Activated CD4-positive, alpha-beta T cell treated with anti-CD3 and anti-CD28 coated beads for 4 hours (primary cell): ENCODE results near the gene CC2D1A.
A peak's percentile ranks its signal among the peaks of the same experiment; 100 is the strongest.

Experiments
- DNase-seq, 2 donors: peaks; one replicate each; pipeline ENCODE4 v3.0.0-alpha.2; 2020

The CC2D1A gene

DNA sequence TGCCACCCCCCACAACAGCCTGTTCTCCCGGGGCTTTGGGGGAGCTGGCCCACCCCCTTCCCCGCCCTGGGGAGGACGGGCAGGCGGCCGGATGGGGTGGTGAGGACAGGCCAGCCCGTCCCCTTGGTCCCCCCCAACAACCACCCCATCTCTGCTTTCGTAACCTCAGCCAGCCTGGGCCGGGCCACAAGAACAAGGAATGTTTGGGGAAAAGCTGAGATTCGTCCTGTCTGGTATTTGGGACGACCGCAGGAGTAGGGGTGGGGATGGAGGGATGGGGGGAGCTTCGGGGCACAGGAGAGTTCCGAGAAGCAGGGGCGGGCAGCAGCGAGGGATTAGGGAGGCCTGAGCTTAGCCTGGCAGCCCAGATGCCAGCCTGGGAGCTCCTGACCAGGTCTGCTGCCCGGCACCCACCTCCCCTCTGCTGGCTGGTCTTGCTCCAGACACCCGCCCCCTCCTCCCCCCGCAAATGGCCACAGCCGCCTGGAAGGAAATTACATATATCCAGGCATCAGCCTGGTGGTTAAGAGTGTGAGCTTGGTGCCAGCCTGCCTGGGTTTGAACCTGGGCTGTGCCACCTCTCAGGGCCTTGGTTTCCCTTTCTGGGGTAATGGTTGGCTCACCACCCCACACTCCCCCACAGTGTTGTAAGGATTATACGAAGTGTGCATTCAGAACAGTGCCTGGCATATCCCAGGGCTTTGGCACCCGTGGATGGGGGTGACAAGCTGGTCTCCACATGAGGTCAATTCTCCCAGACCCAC lies 32.5 kb downstream of the CC2D1A start, which contains the start of gene PODNL1:
Gene PODNL1 (minus strand): TSS at position 117 of the 764 bp plus-strand sequence. CDS start 236 bp downstream, outside the sequence.
- no peak for DNase-seq

DNA sequence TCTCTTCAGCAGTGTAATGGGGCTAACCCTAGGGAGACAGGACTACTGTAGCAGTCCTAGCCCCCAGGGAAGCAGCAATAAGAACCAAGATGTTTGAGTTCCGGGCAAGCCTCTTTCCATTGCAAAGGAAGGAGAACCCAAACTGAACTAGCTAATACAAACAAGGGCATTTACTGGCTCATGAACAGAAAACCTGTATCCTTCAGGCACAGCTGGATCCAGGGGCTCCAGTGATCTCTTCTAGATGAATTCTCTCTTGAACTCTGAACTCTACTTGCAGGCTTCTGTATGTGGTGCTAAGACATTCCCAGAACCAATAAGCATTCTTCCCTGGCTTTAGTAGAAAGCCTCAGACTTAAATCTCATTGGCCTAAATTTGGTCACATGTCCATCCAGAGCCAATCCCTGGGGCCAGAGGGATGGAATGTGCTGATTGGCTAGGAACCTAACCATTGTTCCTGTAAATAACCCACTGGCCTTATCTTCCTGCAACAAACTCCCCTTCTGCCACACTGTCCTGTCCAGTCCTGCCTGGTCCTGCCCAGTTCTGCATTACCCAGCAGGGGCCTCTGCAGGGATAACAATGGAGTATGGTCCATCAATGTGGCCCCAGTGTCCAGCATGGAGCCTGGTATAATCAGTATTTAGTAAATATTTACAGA lies 36.2 kb downstream of the CC2D1A start:
- no peak for DNase-seq

DNA sequence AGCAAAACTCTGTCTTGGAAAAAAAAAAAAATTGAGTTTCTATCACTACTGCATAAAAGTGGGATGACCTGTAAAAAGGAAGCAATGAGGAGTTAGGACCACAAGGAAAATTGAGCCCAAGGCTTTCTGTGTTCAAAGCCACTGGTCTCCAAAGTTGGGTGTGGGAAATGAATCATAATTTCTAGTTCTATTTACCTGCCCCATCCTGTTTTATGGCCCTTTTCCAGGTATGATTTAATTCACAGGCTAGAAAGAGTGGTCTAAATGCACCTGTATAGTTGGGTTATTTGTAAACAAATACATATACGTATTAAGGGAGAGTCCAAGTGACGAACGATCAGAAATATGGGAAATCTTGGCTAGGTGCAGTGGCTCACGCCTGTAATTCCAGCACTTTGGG lies 40.4 kb downstream of the CC2D1A start:
- DNase-seq = no peak

DNA sequence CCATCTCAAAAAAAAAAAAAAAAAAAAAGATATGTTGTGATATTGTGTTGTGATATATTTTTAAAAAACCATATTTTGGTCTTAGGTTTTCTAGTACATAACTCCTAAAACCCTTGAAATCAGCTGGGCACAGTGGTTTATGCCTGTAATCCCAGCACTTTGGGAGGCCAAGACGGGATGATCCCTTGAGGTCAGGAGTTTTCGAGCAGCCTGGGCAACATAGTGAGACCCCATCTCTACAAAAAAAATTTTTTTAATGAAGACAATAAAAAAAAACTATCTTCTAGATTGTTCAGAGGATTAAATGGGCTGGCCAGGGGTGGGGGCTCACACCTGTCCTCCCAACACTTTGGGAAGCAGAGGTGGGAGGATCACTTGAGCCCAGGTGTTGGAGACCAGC lies 45.0 kb downstream of the CC2D1A start:
- no peak for DNase-seq

DNA sequence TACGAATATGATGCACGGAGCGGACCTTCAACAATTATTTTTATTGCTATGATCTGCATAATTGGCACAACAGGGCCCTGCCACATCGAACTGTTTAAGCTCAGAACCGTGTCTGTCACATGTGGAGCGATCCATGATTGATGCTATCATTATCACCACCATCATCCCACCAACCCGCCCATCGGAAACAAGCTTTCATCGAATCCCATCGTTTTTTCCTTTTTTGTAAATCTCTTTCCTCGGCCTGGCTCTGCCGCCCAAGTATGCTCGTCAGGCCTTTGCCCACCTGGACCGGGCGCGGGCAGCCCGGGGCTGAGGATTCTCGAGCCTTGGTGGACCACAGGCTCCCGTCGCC lies 45.8 kb downstream of the CC2D1A start:
- DNase-seq = no peak

DNA sequence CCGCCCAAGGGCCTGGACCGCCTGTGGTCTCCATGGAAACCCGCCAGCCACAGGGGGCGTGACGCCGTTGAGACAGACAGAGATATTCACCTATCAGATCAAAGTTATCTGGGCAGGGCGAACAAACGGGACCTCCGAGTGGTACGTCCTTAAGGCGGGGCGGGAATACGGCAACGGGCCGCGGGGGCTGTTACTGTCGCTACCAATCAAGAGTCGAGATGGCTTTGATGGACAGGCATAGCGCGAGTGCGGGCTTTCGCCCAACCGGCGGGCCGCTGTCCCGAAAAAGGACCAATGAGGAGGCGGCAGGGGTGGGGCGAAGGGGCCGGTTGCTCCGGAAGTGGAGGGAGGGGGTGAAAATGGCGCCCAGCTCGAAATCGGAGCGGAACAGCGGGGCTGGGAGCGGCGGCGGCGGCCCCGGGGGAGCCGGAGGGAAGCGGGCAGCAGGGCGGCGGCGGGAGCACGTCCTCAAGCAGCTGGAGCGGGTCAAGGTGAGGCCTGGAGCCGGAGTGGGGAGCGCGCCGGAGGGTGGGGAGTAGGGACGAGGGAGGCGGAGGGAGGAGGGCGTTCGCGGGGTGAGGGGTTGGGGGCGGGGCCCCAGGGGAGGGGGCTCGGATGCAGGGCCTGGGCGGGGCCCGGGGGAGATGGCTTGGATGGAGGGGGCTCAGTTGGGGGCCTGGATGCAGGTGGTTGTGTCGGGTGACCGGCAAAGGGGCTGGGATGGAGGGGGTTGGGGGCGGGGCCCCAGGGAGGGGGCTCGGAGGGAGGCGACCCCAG lies 46.3 kb downstream of the CC2D1A start, which contains the start of gene DCAF15:
Gene DCAF15 (plus strand): TSS at position 356 of the 777 bp plus-strand sequence. CDS start 4 bp downstream, at position 360.
- DNase-seq = peak; percentile 99

DNA sequence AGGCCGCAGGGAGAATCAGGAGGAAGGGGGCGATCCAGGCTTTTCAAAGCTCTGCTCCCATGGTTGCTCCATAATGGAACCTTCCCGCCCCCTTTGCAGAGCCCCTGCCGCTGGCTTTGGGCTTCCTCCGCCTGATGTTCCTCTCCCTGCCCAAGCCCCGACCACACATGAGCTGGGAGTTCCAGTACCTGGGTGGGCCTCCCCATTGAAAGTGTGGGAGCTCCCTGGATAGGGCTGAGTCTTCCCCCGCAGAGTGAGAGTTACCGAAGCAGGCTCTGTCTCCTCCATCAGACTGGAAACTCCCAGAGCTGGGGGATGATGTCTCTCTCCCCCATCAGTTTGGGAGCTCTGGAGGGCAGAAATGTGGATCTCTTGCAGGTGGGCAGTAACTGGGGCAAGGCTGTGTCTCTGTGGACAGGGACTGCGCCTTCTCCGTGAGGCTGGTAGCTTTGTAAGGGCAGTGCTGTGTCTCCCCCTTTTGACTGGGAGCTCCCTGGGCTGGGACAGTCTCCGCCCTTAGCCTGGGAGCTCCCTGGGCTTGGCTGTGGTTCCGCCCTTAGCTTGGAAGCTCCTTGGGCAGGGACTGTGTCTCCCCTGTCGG lies 47.0 kb downstream of the CC2D1A start:
- DNase-seq = no peak

DNA sequence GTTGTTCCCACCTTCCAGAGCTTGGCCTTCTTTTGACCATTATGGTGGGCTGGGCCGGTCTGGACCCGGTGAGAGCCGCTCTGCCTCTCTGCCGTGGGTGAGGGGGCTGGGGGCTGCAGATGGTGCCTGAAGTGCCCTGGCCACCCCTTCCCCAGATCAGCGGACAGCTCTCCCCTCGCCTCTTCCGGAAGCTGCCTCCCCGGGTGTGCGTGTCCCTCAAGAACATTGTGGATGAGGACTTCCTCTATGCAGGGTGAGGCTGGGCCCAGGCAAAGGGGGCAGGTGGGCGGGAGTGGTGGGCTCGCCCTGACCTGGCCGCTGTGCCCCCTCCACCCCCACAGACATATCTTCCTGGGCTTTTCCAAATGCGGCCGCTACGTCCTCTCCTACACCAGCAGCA lies 48.2 kb downstream of the CC2D1A start:
- no peak for DNase-seq

DNA sequence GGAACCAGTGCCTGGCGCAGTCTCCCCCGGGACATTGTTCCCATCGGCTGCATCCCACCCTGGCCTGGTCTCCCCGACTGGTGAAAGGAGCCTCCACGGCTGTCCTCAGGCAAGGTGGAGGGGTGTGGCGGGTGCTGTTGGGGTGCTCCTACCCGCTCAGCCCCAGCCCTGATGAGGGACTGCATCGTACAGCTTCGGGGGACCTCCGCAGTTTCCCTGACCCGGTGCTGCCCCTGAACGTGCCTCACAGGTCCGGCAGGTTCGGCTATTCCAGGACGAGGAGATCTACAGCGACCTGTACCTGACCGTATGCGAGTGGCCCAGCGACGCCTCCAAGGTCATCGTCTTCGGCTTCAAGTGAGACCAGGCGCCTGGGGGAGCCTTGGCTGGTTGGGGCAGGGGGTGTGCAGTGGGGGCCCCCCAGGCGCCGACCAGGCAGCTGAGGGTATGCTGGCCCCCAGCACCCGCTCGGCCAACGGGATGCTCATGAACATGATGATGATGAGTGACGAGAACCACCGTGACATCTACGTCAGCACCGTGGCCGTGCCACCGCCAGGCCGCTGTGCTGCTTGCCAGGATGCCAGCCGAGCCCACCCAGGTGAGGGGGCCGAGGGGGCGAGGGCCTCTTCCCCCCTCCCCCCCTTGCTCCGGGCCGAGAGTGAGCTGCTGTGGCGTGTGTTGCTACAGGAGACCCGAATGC lies 49.8 kb downstream of the CC2D1A start:
- no peak for DNase-seq

DNA sequence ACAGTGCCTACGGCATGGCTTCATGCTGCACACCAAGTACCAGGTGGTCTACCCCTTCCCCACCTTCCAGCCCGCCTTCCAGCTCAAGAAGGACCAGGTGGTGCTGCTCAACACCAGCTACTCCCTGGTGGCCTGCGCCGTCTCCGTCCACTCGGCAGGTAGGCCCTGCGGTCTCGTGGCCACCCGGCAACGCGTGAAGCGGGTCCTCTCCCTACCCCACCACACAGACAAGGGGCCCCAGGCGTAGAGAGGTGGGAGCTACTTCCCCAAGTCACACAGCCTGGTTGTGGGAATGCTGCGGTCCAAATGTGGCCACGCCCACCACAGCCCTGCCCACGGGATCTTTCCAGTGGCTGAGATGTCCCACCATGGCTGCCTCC lies 50.4 kb downstream of the CC2D1A start:
- DNase-seq = no peak

DNA sequence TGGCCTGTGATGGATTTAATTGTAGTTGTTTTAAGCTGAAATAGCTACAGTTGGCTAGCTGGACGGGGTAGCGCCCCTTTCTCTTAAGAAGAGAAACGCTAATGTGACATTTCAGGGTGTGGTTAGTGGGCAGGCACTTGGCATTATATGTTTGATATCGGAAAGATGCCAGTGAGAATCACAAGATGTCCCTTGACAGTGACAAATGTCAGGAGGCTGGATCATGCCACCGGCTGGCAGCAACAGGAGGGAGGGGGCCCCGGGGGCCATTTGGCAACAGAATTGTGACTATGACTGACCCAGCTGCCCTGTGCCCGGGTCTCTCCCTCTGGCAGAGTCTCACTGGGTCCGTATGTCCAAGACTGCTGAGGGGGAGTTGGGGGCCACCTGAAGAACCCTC lies 51.0 kb downstream of the CC2D1A start:
- no peak for DNase-seq

DNA sequence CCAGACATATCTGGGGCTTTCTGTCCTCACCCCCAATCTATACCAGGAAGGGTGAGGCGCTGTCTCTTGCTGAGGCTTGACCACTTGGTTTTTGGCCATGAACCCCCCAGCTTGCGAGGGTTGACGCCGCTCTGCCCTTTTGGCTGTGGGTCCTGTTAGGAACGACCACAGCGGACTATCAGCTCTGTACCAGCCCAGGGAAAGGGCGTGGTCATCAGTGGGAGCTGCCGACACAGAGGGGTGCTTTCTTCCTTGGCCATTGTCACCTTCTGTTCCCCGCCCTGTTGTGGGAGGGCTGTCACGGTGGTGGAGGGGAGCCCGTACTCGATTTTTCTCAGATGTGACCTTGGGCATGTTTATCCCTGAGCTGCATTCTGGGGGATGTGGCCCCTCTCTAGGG lies 52.0 kb downstream of the CC2D1A start:
- DNase-seq = no peak

DNA sequence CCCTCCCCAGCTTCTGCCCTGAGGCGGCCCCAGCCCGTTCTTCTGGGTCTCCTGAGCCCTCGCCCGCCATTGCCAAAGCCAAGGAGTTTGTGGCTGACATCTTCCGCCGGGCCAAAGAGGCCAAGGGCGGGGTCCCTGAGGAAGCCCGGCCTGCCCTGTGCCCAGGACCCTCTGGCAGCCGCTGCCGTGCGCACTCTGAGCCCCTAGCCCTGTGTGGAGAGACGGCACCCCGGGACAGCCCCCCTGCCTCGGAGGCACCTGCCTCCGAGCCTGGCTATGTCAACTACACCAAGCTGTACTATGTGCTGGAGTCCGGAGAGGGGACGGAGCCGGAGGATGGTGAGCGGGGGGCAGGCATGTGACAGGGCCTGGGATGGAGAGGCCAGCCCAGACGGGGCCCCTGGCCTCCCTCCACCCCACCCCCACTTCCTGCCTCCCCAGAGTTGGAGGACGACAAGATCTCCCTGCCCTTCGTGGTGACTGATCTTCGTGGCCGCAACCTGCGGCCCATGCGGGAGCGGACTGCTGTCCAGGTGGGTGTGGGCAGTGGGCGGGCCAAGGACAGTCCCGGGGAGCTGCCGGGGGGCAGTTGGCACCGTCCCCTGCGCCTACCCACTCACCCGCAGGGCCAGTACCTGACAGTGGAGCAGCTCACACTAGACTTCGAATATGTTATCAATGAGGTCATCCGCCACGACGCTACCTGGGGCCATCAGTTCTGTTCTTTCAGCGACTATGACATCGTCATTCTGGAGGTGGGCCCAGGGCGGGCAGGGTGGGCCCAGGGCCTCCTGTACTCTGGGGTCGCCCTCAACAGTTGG lies 53.4 kb downstream of the CC2D1A start:
- DNase-seq = no peak

DNA sequence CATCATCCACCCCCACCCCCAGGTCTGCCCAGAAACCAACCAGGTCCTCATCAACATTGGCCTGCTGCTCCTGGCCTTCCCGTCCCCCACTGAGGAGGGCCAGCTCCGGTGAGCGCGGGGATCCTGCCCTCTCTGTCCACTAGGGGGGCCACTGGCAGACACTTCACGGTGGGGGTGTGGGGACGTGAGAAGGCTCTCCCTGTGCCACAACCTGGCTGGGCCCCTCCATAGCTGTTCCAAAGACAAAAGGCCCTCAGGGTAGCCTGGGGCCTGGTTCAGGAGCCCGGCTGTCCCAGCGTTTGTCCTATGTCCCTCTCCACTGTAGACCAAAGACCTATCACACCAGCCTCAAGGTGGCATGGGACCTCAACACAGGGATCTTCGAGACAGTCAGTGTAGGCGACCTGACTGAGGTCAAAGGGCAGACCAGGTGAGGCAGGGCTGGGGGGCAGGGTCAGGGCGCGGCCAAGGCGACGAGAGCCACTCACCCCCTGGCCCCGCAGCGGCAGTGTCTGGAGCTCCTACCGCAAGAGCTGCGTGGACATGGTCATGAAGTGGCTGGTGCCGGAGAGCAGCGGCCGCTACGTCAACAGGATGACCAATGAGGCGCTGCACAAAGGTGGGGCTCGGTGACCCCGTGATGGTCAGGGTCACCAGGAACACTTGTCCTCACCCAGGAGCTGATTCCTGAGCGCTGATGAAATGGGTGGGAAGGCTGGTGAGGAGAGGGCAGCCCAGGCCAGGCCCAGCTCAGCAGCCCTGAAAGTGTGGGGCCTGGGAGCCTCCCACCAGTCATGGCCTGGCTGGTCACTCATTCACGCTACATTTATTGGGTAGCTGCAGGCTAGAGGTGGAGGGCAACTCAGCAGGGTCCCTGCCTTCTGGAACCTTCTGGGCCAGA lies 54.2 kb downstream of the CC2D1A start:
- DNase-seq = peak in 1 of 2 donors; percentile 26

DNA sequence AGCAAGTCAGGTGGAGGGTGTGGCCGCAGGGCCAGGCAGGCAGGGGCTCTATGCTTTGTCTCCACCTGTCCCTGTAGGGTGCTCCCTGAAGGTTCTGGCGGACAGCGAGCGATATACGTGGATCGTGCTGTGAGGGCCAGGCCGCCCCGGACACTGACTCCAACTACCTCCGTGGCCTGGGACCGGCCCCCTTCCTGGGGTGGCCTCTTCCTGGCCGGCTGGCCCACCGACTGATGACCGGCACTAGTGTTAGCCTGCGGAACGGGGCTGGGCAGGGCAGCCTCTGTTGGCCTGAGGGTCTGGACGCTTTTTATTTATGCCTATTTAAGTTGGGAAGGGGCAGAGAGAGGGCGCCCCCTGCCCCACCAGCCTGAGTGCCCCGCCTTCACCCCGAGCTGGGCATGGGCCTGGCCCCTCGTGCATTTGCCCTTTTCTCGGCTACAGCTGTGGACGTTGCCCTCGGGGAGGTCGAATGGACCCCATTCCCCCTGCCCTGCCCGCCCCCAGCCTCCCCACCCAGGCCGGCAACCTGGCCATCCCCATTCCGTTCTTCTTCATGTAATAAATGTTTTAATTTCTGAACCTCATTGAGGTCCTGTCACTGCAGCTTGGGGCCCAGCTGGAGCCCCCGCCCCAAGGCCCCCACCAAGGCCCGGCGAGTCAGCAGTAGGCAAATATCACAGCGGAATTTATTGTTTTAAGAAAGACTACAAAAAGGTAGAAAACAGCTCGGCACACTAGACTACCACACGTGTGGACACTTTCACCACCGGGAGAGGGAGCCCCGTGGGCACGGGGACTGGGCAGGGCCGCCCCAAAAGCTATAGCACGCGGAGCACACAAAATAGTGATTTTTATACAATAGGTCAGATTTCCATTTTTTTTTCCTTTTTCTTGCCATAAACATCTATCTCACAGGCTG lies 55.1 kb downstream of the CC2D1A start:
- DNase-seq = no peak

DNA sequence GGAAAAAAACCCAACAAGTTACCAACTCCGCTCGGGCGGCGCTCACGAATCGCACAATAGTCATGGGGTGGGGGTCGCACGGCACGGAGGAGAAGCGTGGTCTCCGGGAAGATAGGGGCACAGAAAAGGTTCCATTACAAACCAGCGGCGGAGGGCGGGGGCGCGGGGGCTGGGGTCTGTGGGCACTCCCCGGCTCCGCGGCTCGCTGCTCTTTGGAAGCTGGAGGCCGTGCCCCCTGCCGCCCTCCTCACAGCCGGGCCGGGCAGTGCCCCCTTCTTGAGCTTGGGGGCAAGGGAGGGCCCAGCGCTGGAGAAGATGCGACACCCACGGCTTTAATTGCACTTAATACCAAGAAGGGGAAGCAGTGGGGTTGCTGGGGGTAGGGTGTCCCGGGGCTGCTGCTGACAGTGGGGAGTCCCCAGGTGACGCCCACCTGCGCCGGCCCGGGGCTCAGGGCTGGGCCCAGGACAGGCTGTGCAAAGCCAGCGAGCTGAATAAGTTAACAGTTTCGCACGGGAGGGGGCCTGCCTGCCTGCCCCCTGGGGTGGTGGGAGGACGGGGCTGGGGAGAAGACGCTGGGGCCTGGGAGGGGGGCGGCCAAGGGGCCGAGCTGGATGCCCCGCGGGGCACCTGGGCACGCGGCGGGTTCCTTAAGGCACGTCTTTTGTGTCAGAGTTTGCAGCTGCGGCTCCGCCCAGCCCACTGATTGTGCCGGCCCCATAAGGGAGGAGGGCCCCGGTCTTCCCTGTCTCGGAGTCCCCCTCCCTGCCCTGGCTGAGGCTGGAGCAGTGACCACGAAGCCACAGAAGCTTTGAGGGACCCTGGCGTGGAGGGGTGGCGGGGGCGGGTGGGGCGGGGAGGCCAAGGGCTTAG lies 56.1 kb downstream of the CC2D1A start:
- no peak for DNase-seq

DNA sequence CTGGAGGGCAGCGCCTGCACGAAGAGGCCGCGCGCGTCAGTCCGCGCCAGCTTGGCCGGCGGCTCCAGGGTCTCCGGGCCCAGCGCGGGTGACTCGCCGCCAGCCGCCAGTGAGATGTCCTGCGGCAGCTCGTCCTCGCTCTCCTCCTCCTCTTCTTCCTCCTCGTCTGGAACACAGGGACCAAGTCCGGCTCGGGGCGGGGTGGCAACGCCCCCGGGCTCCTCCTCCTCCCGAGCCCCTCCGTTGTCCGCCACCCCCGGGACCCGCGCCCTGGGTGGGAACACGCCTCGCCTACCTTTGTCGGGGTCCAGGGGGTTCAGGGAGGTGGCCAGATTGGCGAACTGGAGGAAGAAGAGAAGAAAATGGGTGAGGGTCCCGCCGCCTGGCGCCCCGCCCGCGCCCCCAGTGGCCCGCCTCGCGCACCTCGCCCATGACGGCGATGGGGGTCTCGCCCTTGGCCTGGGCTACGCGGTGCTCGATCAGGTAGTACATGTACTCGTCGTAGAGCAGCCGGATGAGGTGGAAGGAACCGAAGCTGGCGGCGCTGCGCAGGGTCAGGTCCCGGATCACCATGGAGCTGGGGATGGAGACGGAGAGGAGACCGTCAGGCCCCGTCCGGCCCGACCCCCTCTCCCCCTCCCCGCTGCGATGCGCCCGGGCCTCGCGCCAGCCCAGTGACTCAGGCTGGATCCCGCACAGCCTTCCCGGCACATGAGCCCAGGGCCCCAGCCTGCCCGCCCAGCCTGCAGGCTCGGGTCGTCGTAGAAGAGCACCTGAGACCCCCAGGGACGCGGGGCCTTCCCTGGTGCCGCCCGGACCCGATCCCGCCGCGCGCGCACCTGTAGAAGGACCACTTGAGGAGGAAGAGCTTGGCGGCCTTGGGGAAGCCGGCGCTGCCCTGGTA lies 57.0 kb downstream of the CC2D1A start:
- DNase-seq = no peak
